ENCODE data around the gene EPHB1.

Gene EPHB1

GRCh38 chr3:134794950-134795745 is at the start of gene EPHB1:
EPHB1 (plus strand) TSS chr3:134795260.
- peak; percentile 85 for DNase-seq (ENCODE audit: low read depth, low spot score)
- Histone ChIP-seq H3K9me3 (ENCODE audit: low read depth, low read length) (no peaks in the 10 kb centered on the region), H3K36me3 (ENCODE audit: insufficient read depth, low read length) (no peaks in the 10 kb centered on the region), H3K9ac (ENCODE audit: insufficient read length) (peak within 1 kb of the TSS; percentile 52), H3K4me3 (peak within 1 kb of the TSS; percentile 83), H3K27ac (no peak within 1 kb of the TSS)
- TF ChIP-seq EZH2 (IDR thresholded peaks at IDR 0.05) (no peak), FOXP2 (optimal IDR thresholded peaks at IDR 0.05; ENCODE audit: control extremely low read depth, extremely low read length, insufficient read depth) (no peak), POLR2AphosphoS5 (IDR thresholded peaks at IDR 0.05; ENCODE audit: borderline replicate concordance, low read depth, low read length) (no peak)

- Histone ChIP-seq H3K9ac (ENCODE audit: insufficient read length) (no peak overlapping the region), H3K9me3 (ENCODE audit: low read depth, low read length) (no peaks in the 10 kb centered on the region), H3K27ac (no peak overlapping the region), H3K4me3 (no peak overlapping the region), H3K36me3 (ENCODE audit: insufficient read depth, low read length) (no peaks in the 10 kb centered on the region)
- TF ChIP-seq POLR2AphosphoS5 (IDR thresholded peaks at IDR 0.05; ENCODE audit: borderline replicate concordance, low read depth, low read length) = no peak
- TF ChIP-seq EZH2 (IDR thresholded peaks at IDR 0.05) = no peak
- TF ChIP-seq FOXP2 (optimal IDR thresholded peaks at IDR 0.05; ENCODE audit: control extremely low read depth, extremely low read length, insufficient read depth) = no peak
- DNase-seq (ENCODE audit: low read depth, low spot score) = no peak
Measured at GRCh38 chr3:134748698-134749097, 46.4 kb upstream of the EPHB1 start.

- Histone ChIP-seq H3K36me3 (ENCODE audit: insufficient read depth, low read length) (no peaks in the 10 kb centered on the region), H3K4me3 (no peak overlapping the region), H3K9me3 (ENCODE audit: low read depth, low read length) (no peaks in the 10 kb centered on the region), H3K9ac (ENCODE audit: insufficient read length) (no peak overlapping the region), H3K27ac (no peak overlapping the region)
- TF ChIP-seq FOXP2 (optimal IDR thresholded peaks at IDR 0.05; ENCODE audit: control extremely low read depth, extremely low read length, insufficient read depth) (no peak), POLR2AphosphoS5 (IDR thresholded peaks at IDR 0.05; ENCODE audit: borderline replicate concordance, low read depth, low read length) (no peak), EZH2 (IDR thresholded peaks at IDR 0.05) (no peak)
- no peak for DNase-seq (ENCODE audit: low read depth, low spot score)
Measured at GRCh38 chr3:134749174-134749573, 45.9 kb upstream of the EPHB1 start.

- DNase-seq (ENCODE audit: low read depth, low spot score) = no peak
- H3K27ac ChIP-seq = no peak overlapping the region
- TF ChIP-seq POLR2AphosphoS5 (IDR thresholded peaks at IDR 0.05; ENCODE audit: borderline replicate concordance, low read depth, low read length) (no peak), EZH2 (IDR thresholded peaks at IDR 0.05) (no peak), FOXP2 (optimal IDR thresholded peaks at IDR 0.05; ENCODE audit: control extremely low read depth, extremely low read length, insufficient read depth) (no peak)
- H3K9ac ChIP-seq (ENCODE audit: insufficient read length) = no peak overlapping the region
- no peaks in the 10 kb centered on the region for H3K36me3 ChIP-seq (ENCODE audit: insufficient read depth, low read length)
- H3K9me3 ChIP-seq (ENCODE audit: low read depth, low read length) = no peaks in the 10 kb centered on the region
- no peak overlapping the region for H3K4me3 ChIP-seq
Measured at GRCh38 chr3:134749802-134750553, 45.1 kb upstream of the EPHB1 start.

- H3K36me3 ChIP-seq (ENCODE audit: insufficient read depth, low read length) = no peaks in the 10 kb centered on the region
- no peak overlapping the region for H3K9ac ChIP-seq (ENCODE audit: insufficient read length)
- no peak overlapping the region for H3K4me3 ChIP-seq
- H3K9me3 ChIP-seq (ENCODE audit: low read depth, low read length) = no peaks in the 10 kb centered on the region
- TF ChIP-seq POLR2AphosphoS5 (IDR thresholded peaks at IDR 0.05; ENCODE audit: borderline replicate concordance, low read depth, low read length) (no peak), FOXP2 (optimal IDR thresholded peaks at IDR 0.05; ENCODE audit: control extremely low read depth, extremely low read length, insufficient read depth) (no peak), EZH2 (IDR thresholded peaks at IDR 0.05) (no peak)
- DNase-seq (ENCODE audit: low read depth, low spot score) = no peak
- H3K27ac ChIP-seq = no peak overlapping the region
Measured at GRCh38 chr3:134751831-134752230, 43.2 kb upstream of the EPHB1 start.

- H3K9ac ChIP-seq (ENCODE audit: insufficient read length) = no peak overlapping the region
- DNase-seq (ENCODE audit: low read depth, low spot score) = no peak
- H3K36me3 ChIP-seq (ENCODE audit: insufficient read depth, low read length) = no peaks in the 10 kb centered on the region
- no peak for TF ChIP-seq POLR2AphosphoS5 (IDR thresholded peaks at IDR 0.05; ENCODE audit: borderline replicate concordance, low read depth, low read length)
- TF ChIP-seq FOXP2 (optimal IDR thresholded peaks at IDR 0.05; ENCODE audit: control extremely low read depth, extremely low read length, insufficient read depth) = no peak
- TF ChIP-seq EZH2 (IDR thresholded peaks at IDR 0.05) = no peak
- no peak overlapping the region for H3K4me3 ChIP-seq
- H3K9me3 ChIP-seq (ENCODE audit: low read depth, low read length) = no peaks in the 10 kb centered on the region
- no peak overlapping the region for H3K27ac ChIP-seq
Measured at GRCh38 chr3:134752761-134753461, 42.1 kb upstream of the EPHB1 start.

- H3K27ac ChIP-seq = no peak overlapping the region
- no peak for TF ChIP-seq POLR2AphosphoS5 (IDR thresholded peaks at IDR 0.05; ENCODE audit: borderline replicate concordance, low read depth, low read length)
- TF ChIP-seq EZH2 (IDR thresholded peaks at IDR 0.05) = no peak
- no peak for TF ChIP-seq FOXP2 (optimal IDR thresholded peaks at IDR 0.05; ENCODE audit: control extremely low read depth, extremely low read length, insufficient read depth)
- no peak for DNase-seq (ENCODE audit: low read depth, low spot score)
- H3K36me3 ChIP-seq (ENCODE audit: insufficient read depth, low read length) = no peaks in the 10 kb centered on the region
- no peaks in the 10 kb centered on the region for H3K9me3 ChIP-seq (ENCODE audit: low read depth, low read length)
- H3K4me3 ChIP-seq = no peak overlapping the region
- no peak overlapping the region for H3K9ac ChIP-seq (ENCODE audit: insufficient read length)
Measured at GRCh38 chr3:134753999-134754742, 40.9 kb upstream of the EPHB1 start.
